Activated T-cell treated with anti-CD3 and anti-CD28 coated beads for 24 hours (primary cell): ENCODE data around the gene SDC4.
"Not testable (repeated sequence)": the region's sequence is repeated elsewhere in the genome, so short reads cannot be mapped to it uniquely, and the experiment has no call there.

Source experiments
- DNase-seq: peaks from one replicate; pipeline ENCODE4 v3.0.0-alpha.2; 2020; ENCODE audit warnings: low read depth

The SDC4 gene

DNA sequence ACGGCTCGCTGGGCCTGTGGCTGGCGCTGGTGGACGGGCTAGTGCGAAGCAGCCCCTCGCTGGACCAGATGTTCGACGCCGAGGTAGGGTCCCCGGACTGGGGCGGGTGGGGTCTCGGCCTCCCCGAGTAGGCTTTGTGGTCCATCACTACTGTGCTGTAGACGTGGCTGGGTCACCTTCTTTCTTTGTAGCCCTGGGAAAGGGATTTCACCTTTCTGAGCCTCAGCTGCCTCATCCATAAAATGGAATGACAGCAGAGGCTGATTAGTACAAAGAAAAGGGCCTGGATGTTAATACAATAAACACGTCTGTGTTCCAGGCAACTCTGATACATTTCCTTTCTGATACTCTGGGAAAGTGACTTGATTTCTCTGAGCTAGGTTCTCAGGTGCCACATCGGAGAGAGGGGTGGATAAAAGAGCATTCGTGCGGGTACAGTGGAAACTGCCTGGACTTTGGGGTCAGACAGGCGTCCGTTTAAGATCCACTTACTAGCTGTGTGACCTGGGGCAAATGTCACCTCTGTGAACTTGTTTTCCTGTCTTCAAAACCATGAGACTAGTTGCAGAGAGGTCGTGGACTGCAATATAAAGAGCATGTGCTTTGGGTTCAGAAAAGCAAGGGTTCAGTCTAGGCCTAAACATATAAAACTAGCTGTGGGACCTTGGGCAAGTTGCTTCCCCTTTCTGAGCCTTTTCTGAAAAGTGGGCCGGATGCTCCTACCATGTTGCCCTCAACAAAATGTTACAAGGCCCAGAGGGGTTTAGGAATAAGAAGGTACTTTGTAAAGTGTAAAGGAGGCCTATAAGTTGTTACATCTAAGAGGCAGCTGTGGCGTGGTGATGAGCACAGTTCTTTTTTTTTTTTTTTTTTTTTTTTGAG lies 15.6 kb upstream of the SDC4 start:
- no peak for DNase-seq

- peak; percentile 98 for DNase-seq
Measured at GRCh38 chr20:45362804-45363610, 14.8 kb upstream of the SDC4 start, which contains the start of gene SYS1. Gene SYS1, plus strand, starts transcription at chr20:45363156. Its CDS starts 376 bp downstream, at chr20:45363532.

GRCh38 chr20:45361793-45362192 lies 13.6 kb upstream of the SDC4 start:
- no peak for DNase-seq

GRCh38 chr20:45359406-45360148 lies 11.4 kb upstream of the SDC4 start:
- DNase-seq = no peak

DNA sequence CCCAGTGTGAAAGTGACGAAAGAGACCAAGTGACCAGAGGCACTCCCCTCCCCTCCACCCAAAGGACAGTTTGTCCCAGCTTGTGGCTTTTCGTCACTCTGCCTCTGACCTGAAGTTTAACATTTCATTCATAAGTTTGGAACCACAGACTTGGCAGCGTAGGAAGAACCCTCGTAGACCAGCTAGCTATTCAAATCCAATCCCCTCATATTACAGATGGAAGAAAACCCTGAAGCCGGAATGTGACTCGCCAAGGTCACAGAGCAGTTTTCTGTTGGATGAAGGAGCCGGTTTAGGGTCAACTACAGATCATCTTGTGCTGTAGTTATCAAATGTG lies 10.8 kb upstream of the SDC4 start:
- DNase-seq = no peak

DNA sequence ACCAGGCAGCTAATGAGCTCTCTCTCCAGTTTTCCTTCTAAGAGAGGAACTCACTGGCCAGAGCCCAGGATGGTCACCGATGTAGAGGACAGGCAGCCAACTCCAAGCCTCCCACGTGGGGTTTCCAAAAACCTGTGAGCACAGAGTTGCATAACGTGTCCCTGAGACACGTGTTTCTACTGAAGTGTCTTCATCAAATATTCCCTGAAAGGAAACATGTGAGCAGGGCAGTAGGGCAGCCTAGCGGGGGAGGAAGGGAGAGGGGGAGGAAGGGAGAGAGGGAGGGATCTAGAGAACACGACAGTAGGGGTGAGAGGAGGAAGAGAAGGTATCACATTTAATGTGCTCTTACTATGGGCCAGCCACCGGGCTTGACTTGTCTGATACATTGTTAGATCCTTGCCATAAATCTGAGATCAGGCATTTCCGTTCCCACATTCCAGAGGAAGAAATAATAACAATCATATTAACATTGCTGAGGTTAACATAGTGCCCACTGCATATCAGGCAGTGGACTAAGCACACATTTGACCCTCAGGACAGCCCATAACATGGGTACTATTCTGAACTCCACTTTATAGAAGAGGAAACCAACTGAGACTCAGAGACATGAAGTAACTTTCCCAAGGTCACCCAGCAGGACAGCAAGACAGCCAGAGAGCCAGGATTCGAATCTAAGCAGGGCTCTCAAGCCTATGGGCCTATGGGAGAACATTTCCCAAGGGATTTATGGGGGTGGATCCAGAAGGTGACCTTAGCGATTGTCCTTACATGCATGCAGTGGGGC lies 10.3 kb upstream of the SDC4 start:
- no peak for DNase-seq

DNA sequence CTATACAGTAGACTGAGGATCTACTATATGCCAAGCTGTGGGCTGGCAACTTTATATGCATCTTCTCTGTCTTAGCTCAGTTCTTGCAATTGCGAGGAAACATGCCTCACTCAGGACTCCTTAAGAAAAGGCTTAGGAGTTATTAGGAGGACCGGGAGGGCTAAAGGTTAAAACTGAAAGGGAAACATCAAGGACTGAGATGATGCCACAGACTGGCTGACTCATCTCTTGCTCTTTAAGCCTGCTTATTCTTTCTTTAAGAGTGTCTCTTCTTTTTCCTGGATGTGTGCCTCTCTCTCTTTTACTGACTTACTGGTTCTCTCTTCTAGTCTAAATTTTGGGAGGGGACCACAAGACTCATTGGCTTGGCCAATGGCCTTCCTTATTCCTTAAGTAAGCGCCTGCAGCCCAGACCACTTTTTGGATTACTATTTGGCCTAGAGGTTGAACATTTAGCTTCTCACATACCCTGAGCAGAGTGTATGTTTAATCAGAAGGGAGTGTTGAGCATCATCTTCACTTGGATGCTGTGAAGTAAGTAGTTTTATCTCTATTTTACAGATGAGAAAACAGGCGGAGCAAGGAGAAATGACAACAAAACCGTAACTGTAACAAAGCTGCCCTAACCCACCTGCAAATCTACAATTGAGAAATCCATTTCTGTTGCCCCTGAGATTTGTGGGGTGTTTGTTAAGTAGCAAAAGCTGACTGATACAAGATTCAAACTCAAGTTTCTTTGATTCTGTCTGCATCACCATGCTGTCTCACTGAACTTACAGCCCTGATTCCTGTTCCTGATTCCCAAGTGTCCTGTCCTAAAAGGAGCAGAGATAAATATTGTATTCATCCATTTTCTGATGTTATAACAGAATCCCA lies 7.2 kb upstream of the SDC4 start:
- no peak for DNase-seq

DNA sequence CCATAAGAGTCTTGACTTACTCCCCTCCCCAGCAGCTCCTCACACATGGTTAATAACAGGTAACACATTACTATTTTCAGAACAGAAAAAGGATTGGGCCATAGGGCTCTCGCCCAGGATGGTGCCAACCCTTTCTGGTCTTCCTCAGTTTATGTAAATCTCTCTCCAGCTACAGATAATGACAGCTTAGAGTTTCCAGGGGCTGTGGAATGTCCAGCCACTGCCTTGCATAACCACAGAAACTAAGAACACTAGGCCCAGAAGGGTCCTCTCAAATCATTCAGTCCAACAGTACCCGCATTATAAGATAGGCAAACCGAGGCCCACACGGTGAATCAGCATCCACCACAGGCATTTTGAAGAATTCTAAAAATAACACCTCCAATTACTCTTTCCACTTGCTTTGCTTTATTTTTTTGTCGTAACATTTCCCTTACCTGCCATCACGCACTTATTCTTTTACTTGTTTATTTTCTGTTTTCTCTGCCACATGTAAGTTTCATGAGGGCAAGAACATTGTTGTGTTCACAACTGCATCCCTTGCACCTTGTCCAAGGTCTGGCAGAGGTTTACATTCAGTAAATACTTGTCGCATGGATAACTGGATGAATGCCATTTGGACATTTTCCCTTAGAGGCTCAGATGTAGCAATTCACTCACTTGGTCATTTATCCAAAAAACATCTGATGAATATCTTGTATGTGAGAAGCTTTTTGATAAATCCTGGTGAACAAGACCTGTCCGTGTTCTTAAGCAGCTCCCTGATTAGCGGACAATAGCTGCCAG lies 6.4 kb upstream of the SDC4 start:
- DNase-seq = no peak

- DNase-seq = no peak
Measured at GRCh38 chr20:45353746-45354145, 5.5 kb upstream of the SDC4 start.

GRCh38 chr20:45352729-45353128 lies 4.5 kb upstream of the SDC4 start:
- no peak for DNase-seq

- DNase-seq = not testable (repeated sequence)
Measured at GRCh38 chr20:45350795-45351194, 2.6 kb upstream of the SDC4 start.

DNA sequence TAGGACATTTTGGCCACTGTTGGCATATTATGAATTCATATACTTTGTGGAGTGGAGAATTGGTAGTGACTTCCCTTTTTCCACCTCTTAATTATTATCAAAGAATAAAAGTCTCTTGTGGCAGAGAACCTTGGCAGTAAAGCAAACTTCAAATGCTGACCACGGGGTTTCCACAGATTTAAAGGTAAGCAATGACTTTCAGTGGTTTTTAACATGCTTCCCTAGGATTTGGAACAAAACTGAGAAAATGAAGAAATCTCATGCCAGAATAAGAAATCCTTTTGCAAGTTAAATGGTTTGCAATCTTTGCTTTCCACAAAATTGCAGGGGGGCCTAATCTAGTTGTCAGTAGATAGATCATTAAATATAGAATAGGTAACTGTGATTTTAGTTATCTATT lies 2.0 kb upstream of the SDC4 start:
- DNase-seq = no peak

- DNase-seq = no peak
Measured at GRCh38 chr20:45347297-45347935, 808 bp downstream of the SDC4 start.

DNA sequence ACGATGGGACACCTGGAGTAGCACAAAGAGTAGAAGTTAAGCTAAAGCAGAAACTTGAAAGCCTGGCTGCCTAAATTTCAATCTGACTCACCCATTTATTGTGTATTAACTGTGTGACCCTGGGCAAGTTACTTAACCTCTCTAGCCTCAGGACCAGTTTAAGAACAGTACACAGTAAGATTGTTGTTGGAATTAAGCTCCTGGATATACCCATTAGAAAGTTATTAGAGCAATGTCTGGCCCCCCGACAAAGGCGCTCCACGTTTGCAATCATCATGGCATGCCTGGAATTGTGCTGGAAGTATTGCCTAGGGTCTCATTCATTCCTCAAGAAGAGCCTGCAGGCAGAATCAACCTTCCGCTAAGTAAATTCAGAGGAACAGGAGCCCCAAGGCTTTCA lies 1.4 kb downstream of the SDC4 start:
- no peak for DNase-seq

- no peak for DNase-seq
Measured at GRCh38 chr20:45346291-45346718, 1.9 kb downstream of the SDC4 start.

GRCh38 chr20:45345104-45345936 lies 2.9 kb downstream of the SDC4 start:
- no peak for DNase-seq

DNA sequence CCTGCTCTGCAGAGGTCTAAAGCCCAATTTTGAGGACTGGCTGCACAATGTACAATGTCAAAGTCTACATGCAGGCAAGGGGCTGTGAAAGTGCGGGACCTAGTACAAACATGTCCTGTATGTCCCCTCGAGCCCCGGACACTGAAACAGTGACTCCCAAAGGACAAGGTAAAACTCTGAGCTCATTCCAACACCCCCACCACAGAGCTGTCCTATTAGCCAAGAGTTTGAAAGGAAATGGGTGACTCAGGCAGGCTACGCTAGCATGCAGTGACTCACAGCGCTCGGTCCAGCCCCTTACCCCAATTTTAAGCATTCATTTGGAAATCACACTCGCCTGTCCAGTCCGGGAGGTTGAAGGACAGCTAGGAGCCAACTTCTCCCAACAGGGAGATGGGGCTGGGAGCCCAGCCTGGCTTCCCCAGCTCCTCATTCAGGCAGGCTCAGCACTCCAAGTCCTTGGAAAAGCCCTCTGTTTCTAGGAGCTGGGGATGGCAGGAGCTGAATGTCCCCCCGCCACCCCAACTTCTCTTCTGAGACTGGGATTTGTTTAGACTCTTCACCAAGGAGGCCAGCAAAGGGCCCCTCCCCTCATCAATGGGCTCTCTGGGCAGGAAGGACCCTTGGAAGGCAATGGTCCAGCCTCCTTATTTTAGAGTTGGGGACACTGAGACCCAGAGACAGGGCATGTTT lies 3.9 kb downstream of the SDC4 start:
- no peak for DNase-seq
